WERI-Rb-1 (cell line): ENCODE measurements around the gene CD40.
A peak's percentile ranks its signal among the peaks of the same experiment; 100 is the strongest.

ENCODE experiments used
- DNase-seq: peaks from one replicate; pipeline ENCODE4 v3.0.0-alpha.2; 2020
- H3K27ac ChIP-seq: fragments of 250-450 bp; sonication (Bioruptor Pico); 2 replicates; pipeline ENCODE4 v1.5.1; 2020; ENCODE audit warnings: mild to moderate bottlenecking, moderate library complexity
- H3K27me3 ChIP-seq: fragments of 250-450 bp; sonication (Bioruptor Pico); 2 replicates; pipeline ENCODE4 v1.5.1; 2021; ENCODE audit warnings: mild to moderate bottlenecking, low read depth, moderate library complexity; ENCODE audit not compliant: insufficient read depth, severe bottlenecking
- H3K36me3 ChIP-seq: fragments of 250-450 bp; sonication (Bioruptor Pico); 2 replicates; pipeline ENCODE4 v1.5.1; 2020; ENCODE audit warnings: mild to moderate bottlenecking, moderate library complexity
- H3K4me3 ChIP-seq: 2 replicates; pipeline ENCODE4 v1.5.1; 2011; ENCODE audit warnings: low read depth, mild to moderate bottlenecking, control low read depth, low read length
- H3K9me3 ChIP-seq: fragments of 250-450 bp; sonication (Bioruptor Pico); 2 replicates; pipeline ENCODE4 v1.5.1; 2021; ENCODE audit warnings: mild to moderate bottlenecking, moderate library complexity; ENCODE audit not compliant: severe bottlenecking
- TF ChIP-seq, protein P1 (sequence below): IDR thresholded peaks from 2 replicates; pipeline ENCODE4 v1.5.1; 2011; ENCODE audit warnings: low read depth, mild to moderate bottlenecking, control low read depth, inconsistent platforms, low read length

CD40 gene

DNA sequence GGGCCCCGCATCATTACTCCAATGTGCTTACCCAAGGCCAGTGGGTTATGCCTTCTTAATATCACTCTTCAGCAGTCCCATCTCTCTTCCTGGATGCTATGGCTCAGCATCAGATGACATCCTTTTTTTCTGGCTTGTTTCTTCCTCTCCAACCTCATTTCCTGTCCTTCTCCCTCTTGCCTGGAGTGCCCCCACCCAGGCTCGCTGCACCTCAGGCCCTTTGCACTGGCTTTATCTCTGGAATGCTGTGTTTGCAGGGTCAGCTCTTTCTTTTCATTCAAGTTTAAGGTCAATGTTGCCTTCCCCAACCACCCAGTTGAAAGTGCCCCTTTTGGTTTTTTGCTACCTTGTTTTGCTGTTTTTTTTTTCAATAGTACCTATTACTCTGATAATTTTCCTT, 36.7 kb downstream of the CD40 start:
- no peak overlapping the region for H3K4me3 ChIP-seq
- TF ChIP-seq, protein P1, sequence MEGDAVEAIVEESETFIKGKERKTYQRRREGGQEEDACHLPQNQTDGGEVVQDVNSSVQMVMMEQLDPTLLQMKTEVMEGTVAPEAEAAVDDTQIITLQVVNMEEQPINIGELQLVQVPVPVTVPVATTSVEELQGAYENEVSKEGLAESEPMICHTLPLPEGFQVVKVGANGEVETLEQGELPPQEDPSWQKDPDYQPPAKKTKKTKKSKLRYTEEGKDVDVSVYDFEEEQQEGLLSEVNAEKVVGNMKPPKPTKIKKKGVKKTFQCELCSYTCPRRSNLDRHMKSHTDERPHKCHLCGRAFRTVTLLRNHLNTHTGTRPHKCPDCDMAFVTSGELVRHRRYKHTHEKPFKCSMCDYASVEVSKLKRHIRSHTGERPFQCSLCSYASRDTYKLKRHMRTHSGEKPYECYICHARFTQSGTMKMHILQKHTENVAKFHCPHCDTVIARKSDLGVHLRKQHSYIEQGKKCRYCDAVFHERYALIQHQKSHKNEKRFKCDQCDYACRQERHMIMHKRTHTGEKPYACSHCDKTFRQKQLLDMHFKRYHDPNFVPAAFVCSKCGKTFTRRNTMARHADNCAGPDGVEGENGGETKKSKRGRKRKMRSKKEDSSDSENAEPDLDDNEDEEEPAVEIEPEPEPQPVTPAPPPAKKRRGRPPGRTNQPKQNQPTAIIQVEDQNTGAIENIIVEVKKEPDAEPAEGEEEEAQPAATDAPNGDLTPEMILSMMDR = no peak
- H3K9me3 ChIP-seq = no peaks in the 10 kb centered on the region
- no peak overlapping the region for H3K27ac ChIP-seq
- no peaks in the 10 kb centered on the region for H3K27me3 ChIP-seq
- DNase-seq = no peak
- H3K36me3 ChIP-seq = no peaks in the 10 kb centered on the region

DNA sequence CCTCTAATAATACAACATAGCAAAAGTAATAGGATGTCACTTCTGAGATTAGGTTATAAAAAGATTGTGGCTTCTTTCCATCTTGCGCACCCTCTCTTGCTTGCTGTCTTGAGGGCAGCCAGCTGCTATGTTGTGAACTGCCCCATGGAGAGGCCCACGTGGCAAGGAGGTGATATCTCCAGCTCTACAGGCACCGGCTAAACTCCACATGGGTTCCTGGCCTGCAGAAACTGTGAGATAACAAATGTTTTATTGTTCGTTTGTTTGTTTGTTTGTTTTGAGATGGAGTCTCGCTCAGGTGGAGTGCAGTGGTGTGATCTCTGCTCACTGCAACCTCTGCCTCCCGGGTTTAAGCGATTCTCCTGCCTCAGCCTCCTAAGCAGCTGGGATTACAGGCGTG, 38.0 kb downstream of the CD40 start:
- Histone ChIP-seq H3K36me3 (no peaks in the 10 kb centered on the region), H3K9me3 (no peaks in the 10 kb centered on the region), H3K4me3 (no peak overlapping the region), H3K27ac (no peak overlapping the region), H3K27me3 (no peaks in the 10 kb centered on the region)
- TF ChIP-seq, protein P1 = no peak
- no peak for DNase-seq

DNA sequence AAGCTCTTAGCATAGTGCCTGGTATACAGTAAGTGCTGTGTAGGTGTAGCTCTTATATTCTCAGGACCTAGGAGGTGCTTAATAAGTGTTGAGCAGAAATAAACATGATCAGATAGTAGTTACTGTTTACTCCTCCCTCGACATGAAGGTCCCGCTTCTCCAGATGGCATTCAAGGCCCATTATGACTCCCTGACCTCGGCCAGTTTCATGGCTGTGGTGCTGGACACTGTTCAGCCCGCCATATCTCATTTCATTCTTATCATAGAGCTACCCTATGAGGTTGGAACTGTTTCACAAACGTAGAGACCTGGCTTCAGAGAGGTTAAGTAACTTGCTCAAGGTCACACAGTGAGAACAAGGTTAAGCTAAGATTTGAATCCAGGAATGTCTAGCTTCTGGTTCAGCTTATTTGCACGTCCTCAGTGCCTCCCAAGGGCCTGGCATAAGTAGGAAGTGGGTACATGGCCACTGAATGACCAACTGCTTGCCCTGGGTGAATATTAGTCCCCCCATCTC, 39.0 kb downstream of the CD40 start:
- no peaks in the 10 kb centered on the region for H3K36me3 ChIP-seq
- no peak overlapping the region for H3K27ac ChIP-seq
- no peaks in the 10 kb centered on the region for H3K9me3 ChIP-seq
- H3K27me3 ChIP-seq = no peaks in the 10 kb centered on the region
- no peak overlapping the region for H3K4me3 ChIP-seq
- TF ChIP-seq, protein P1 = no peak
- no peak for DNase-seq

- Histone ChIP-seq H3K36me3 (no peaks in the 10 kb centered on the region), H3K27ac (no peak overlapping the region), H3K9me3 (no peaks in the 10 kb centered on the region), H3K27me3 (no peaks in the 10 kb centered on the region), H3K4me3 (no peak overlapping the region)
- TF ChIP-seq, protein P1 = no peak
- DNase-seq = peak; percentile 42
These were observed 39.5 kb downstream of the CD40 start for GRCh38 chr20:46157625-46158024.

- Histone ChIP-seq H3K9me3 (no peaks in the 10 kb centered on the region), H3K27me3 (no peaks in the 10 kb centered on the region), H3K36me3 (no peaks in the 10 kb centered on the region), H3K27ac (no peak overlapping the region), H3K4me3 (no peak overlapping the region)
- TF ChIP-seq, protein P1 = no peak
- peak; percentile 23 for DNase-seq
These were observed 40.4 kb downstream of the CD40 start for GRCh38 chr20:46158476-46158987.
